GM23248 (cell line): ENCODE results near the gene ADPRM.

Experiments used
- EZH2 ChIP-seq: fragments of 200-600 bp; sonication (generic); IDR thresholded peaks from 2 replicates; pipeline ENCODE4 v1.6.1; 2018; ENCODE audit warnings: antibody characterized with exemption, mild to moderate bottlenecking; ENCODE audit not compliant: insufficient read depth, poor library complexity, severe bottlenecking
- EZH2phosphoT487 ChIP-seq: fragments of 200-600 bp; sonication (generic); IDR thresholded peaks from 2 replicates; pipeline ENCODE4 v1.6.1; 2018; ENCODE audit warnings: antibody characterized with exemption, moderate library complexity, mild to moderate bottlenecking, low read depth; ENCODE audit not compliant: insufficient read depth

- TF ChIP-seq EZH2 (no peak), EZH2phosphoT487 (no peak)
Measured at GRCh38 chr17:10699856-10700255, 2.5 kb downstream of the ADPRM start.
